PC-3 (cell line): Measurements from ENCODE around the gene TTC7B.

Experiments
- CTCF ChIP-seq: fragments of 300-600 bp; sonication (generic); conservative IDR thresholded peaks from 2 replicates; pipeline ENCODE4 v1.5.1; 2017; ENCODE audit warnings: antibody characterized with exemption, low read depth, mild to moderate bottlenecking, low read length
- EZH2phosphoT487 ChIP-seq: fragments of 300-600 bp; sonication (generic); IDR thresholded peaks from 2 replicates; pipeline ENCODE4 v1.6.1; 2018; ENCODE audit warnings: mild to moderate bottlenecking, antibody characterized with exemption, low read length, borderline replicate concordance

GRCh38 chr14:90767899-90768298 is 48.3 kb downstream of the TTC7B start:
- TF ChIP-seq EZH2phosphoT487 (no peak), CTCF (no peak)
